Muscle layer of duodenum (tissue), 2 donors: ENCODE measurements around the gene C1RL.

Experiments used
- H3K27ac ChIP-seq: one replicate; pipeline ENCODE4 v1.7.0; 2013; ENCODE audit warnings: mild to moderate bottlenecking, low read length
- H3K27me3 ChIP-seq: one replicate; pipeline ENCODE4 v1.7.0; 2013; ENCODE audit warnings: low read depth, mild to moderate bottlenecking, control low read depth, low read length
- H3K36me3 ChIP-seq, 2 donors: one replicate each; pipeline ENCODE4 v1.7.0; 2013; ENCODE audit warnings: low read length in 2 of 2, control low read depth in 1 of 2, mild to moderate bottlenecking in 1 of 2; ENCODE audit not compliant: insufficient read depth in 2 of 2, control insufficient read depth in 1 of 2
- H3K4me1 ChIP-seq, 2 donors: one replicate each; pipeline ENCODE4 v1.7.0; 2013; ENCODE audit warnings: low read length in 2 of 2, mild to moderate bottlenecking in 2 of 2, control low read depth in 1 of 2, moderate library complexity in 1 of 2; ENCODE audit not compliant: insufficient read depth in 2 of 2, control insufficient read depth in 1 of 2
- H3K4me3 ChIP-seq, 2 donors: one replicate each; pipeline ENCODE4 v1.7.0; 2013; ENCODE audit warnings: low read length in 2 of 2, low read depth in 1 of 2, mild to moderate bottlenecking in 1 of 2
- H3K9me3 ChIP-seq, 2 donors: one replicate each; pipeline ENCODE4 v1.7.0; 2013; ENCODE audit warnings: low read length in 2 of 2, control low read depth in 1 of 2, mild to moderate bottlenecking in 1 of 2; ENCODE audit not compliant: control insufficient read depth in 1 of 2
- donor health status: healthy.

C1RL gene

DNA sequence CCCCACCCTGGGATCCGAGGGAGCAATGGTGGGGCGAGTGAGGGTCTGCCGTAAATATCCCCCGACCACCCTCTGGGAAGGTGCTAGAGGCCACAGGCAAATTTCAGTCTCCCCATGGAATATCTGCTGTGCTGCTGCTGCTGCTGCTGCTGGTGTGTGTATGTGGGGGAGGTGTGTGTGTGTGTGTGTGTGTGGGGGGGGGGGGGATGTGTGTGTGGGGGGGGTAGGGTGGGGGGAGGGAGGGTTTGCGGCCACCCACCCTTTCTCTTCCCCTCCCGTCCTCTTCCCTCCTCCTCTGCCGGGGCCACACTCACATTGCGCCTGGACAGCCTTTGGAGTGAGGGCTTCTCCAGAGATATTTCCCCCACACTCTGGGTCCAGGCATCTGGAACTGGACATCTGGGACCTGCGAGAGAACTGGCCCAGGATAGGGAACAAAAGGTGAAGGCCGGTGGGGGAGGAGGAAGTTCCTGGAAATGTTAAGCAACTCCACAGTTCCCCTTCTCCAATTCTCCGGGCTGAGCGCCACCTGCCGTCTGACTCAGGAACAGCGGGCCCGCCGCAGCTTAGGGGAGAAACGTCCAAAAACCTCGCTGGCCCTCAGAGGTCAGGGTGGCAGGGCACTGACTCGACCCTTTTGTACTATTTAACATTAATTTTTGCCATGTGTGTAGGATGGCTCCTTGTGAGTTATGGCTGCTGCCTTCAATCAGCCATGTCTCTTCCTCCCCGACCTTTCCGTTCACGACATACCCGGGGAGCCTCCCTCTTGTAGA lies at the start of gene C1RL:
Gene C1RL (minus strand): TSS at position 419 of the 776 bp plus-strand sequence. CDS start 34 bp downstream, at position 385.
- H3K4me3 ChIP-seq: peak within 1 kb of the TSS; percentile 66 to 88
- H3K4me1 ChIP-seq: peaks cover 7 to 10% of the 10 kb centered on the region in 2 donors
- no peaks in the 10 kb centered on the region for H3K9me3 ChIP-seq
- H3K27me3 ChIP-seq: no peaks in the 10 kb centered on the region
- H3K36me3 ChIP-seq: peaks cover 3 to 5% of the 10 kb centered on the region in 2 donors
- peak within 1 kb of the TSS; percentile 98 for H3K27ac ChIP-seq

GRCh38 chr12:7157391-7157790 lies 48.4 kb upstream of the C1RL start:
- Histone ChIP-seq H3K36me3 (peaks cover 4 to 27% of the 10 kb centered on the region in 2 donors), H3K9me3 (no peaks in the 10 kb centered on the region), H3K27me3 (no peaks in the 10 kb centered on the region), H3K27ac (no peak overlapping the region), H3K4me1 (no peaks in the 10 kb centered on the region), H3K4me3 (no peak overlapping the region)

GRCh38 chr12:7156259-7157197 lies 47.5 kb upstream of the C1RL start:
- H3K9me3 ChIP-seq: no peaks in the 10 kb centered on the region
- no peak overlapping the region for H3K4me3 ChIP-seq
- no peaks in the 10 kb centered on the region for H3K4me1 ChIP-seq
- peaks cover 4 to 28% of the 10 kb centered on the region in 2 donors for H3K36me3 ChIP-seq
- no peaks in the 10 kb centered on the region for H3K27me3 ChIP-seq
- no peak overlapping the region for H3K27ac ChIP-seq

DNA sequence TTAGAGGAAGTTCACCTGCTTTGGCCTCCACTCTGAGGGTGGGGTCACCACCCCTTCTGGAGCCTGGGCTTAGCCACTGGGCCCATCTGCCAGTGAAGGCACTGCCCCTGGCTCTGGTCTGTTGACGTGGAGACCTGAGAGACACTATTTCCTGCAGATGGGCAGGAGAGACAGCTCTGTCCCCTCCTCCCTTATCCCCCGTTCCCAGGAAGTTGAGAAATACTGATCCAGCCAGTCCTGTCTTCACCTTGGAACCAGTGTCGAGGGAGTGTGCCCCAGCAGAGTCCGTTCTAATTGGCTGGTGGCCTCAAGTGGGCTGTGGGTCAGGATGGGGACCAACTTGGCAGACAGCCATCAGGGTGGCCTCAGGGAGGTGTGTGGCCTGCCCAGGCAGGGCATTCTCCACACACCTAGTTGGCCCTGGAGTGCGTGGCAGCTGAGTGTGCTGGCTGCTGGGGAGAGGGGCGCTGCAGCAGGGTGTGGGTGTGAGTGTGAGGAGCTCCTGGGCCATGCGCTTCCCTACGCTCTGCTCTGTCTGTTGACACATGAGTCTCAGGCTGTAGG lies 46.5 kb upstream of the C1RL start:
- no peak overlapping the region for H3K27ac ChIP-seq
- no peak overlapping the region for H3K4me3 ChIP-seq
- peaks cover 11 to 38% of the 10 kb centered on the region in 2 donors for H3K36me3 ChIP-seq

DNA sequence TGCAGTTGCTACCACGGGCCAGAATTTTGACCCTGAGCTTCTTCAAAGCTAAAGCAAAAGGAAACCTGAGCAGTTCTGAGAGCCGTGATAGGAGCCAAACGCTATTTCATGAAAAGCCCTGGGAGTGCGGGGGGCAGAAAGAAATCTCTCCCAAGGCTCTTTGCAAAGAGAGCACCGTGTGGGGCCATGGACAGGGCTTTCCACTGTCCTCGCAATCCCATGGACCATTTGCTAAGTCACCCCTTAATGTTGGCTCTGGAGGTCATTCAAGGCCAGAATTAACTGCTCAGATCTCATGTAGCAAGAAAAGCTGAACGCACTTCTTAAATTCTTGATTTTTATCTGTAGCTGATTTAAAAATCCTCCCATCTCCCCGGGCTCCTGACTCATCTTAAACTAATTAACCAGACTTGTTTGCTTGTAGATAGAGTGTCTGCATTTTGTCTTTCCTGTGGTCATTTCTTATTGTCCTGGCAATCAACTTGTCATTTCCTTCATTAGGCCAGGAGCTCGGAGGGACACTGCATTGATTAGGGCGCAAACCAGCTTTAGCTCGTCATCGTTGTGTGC lies 46.0 kb upstream of the C1RL start:
- peaks cover 17 to 43% of the 10 kb centered on the region in 2 donors for H3K36me3 ChIP-seq
- H3K27ac ChIP-seq: no peak overlapping the region
- no peaks in the 10 kb centered on the region for H3K4me1 ChIP-seq
- H3K9me3 ChIP-seq: no peaks in the 10 kb centered on the region
- H3K27me3 ChIP-seq: no peaks in the 10 kb centered on the region
- H3K4me3 ChIP-seq: no peak overlapping the region

More for the DNA sequence above, 46.5 kb upstream of the C1RL start:
- Histone ChIP-seq H3K9me3 (no peaks in the 10 kb centered on the region), H3K27me3 (no peaks in the 10 kb centered on the region), H3K4me1 (no peaks in the 10 kb centered on the region)

DNA sequence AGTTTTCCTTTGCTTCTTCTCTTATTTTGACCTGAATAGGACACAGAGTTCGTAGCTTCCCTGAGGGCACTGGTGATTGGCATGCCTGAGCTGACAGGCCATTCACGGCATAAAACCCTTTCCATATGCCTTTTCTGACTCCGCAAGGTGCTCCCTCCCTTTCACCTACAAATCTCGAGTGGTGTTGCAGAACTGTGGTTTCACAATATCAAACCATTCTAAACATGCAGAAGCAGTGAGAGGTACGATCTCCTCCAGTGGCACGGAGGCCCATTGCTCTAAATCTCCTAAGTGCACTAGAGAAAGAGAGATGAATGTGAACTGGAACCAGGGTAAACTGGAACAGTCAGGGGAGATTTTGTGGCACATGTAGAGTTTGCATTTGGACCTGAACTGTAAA lies 45.0 kb upstream of the C1RL start:
- H3K36me3 ChIP-seq: peaks cover 24 to 53% of the 10 kb centered on the region in 2 donors
- no peak overlapping the region for H3K27ac ChIP-seq
- no peaks in the 10 kb centered on the region for H3K4me1 ChIP-seq
- H3K4me3 ChIP-seq: no peak overlapping the region
- no peaks in the 10 kb centered on the region for H3K9me3 ChIP-seq
- H3K27me3 ChIP-seq: no peaks in the 10 kb centered on the region

- H3K9me3 ChIP-seq: no peaks in the 10 kb centered on the region
- no peak overlapping the region for H3K4me3 ChIP-seq
- H3K27ac ChIP-seq: no peak overlapping the region
- no peaks in the 10 kb centered on the region for H3K27me3 ChIP-seq
- H3K4me1 ChIP-seq: no peaks in the 10 kb centered on the region
- H3K36me3 ChIP-seq: peaks cover 27 to 57% of the 10 kb centered on the region in 2 donors
Observed at GRCh38 chr12:7152818-7153217, 43.8 kb upstream of the C1RL start.

DNA sequence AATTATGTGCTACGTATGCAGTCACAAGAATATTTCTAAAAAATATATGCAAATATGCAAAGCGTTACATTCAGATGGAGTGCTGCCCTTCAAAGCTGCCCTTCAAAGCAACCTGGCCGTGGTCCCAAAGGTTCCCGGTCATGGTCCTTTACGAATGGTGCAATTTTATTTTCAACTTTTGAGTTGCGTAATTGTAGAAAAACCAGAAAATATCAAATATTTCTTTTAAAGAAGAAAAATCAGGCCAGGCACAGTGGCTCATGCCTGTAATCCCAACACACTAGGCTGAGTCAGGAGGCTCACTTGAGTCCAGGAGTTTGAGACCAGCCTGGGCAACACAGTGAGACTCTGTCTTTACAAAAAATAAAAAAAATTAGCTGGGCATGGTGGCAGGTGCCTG lies 42.5 kb upstream of the C1RL start:
- H3K27ac ChIP-seq: no peak overlapping the region
- no peaks in the 10 kb centered on the region for H3K9me3 ChIP-seq
- H3K27me3 ChIP-seq: no peaks in the 10 kb centered on the region
- no peak overlapping the region for H3K4me3 ChIP-seq
- H3K4me1 ChIP-seq: no peaks in the 10 kb centered on the region
- peaks cover 27 to 58% of the 10 kb centered on the region in 2 donors for H3K36me3 ChIP-seq

DNA sequence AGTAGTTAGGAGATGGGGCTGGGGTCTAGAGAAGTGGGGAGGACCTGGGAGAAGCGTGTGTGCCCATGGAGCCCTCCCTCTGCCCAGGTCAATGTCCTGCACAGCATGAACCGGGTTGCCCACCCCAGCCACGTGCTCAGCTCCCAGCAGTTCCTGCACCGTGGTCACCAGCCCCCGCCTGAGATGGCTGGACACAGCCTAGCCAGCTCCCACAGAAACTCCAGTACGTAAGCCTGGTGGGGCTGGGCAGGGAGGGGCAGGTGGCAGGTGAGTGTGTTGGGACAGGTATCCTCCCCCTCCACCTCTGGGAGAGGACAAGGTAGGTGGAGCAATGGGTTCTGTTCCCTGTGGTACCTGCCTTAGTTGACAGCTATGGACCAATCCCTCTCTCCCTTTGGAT lies 41.8 kb upstream of the C1RL start:
- Histone ChIP-seq H3K27me3 (no peaks in the 10 kb centered on the region), H3K36me3 (peaks cover 27 to 65% of the 10 kb centered on the region in 2 donors), H3K4me3 (no peak overlapping the region), H3K27ac (no peak overlapping the region), H3K9me3 (no peaks in the 10 kb centered on the region), H3K4me1 (no peaks in the 10 kb centered on the region)

DNA sequence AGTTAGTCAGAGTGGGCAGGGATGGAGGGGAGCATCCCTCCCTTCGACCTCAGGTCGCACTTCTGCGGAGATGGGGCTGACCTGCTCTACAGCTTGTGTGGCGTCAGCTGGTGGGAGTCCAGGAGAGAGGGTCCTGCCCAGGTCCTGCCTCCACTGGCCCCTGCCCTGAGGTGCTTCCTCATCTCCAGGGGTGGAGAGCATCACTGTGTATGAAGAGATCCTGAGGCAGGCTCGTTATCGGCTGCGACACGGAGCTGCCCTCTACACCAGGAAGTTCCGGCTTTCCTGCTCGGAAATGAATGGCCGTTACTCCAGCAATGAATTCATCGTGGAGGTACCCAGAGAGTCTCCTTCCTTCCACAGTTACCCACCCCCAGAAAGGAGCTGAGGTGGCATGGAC lies 41.3 kb upstream of the C1RL start:
- no peak overlapping the region for H3K4me3 ChIP-seq
- no peaks in the 10 kb centered on the region for H3K4me1 ChIP-seq
- H3K9me3 ChIP-seq: no peaks in the 10 kb centered on the region
- H3K27me3 ChIP-seq: no peaks in the 10 kb centered on the region
- peaks cover 24 to 66% of the 10 kb centered on the region in 2 donors for H3K36me3 ChIP-seq
- no peak overlapping the region for H3K27ac ChIP-seq

DNA sequence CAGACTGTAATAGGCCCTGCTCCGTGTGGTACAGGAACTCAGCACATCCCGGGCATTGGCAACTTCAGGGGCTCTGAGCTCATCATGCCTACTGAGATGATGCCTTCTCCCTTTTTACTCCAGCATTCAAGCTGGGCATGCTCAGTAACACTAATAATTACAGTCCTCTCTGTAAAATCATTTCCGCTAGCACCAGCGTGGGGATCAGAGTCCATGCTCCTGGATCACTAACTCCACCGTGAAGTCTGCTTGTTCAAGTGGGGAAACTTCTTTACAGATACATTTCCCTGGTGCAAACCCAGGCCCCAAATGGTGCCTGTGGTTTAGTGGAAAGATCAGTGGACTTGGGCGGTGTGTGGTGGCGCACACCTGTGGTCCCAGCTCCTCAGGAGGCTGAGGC lies 37.9 kb upstream of the C1RL start:
- Histone ChIP-seq H3K4me3 (no peak overlapping the region), H3K4me1 (no peaks in the 10 kb centered on the region), H3K36me3 (peaks cover 23 to 49% of the 10 kb centered on the region in 2 donors), H3K9me3 (no peaks in the 10 kb centered on the region), H3K27ac (no peak overlapping the region), H3K27me3 (no peaks in the 10 kb centered on the region)
